Tibial artery (tissue), 4 donors: ENCODE measurements around the gene SEMA5A.

Experiments used
- DNase-seq, 2 donors: peaks; one replicate each; pipeline ENCODE4 v3.0.0-alpha.2; 2019
- H3K27ac ChIP-seq, 2 donors: fragments of 200-600 bp; sonication (generic) in 1 of 2; 1 replicate in 1 of 2; 2 replicates in 1 of 2; pipeline ENCODE4 v1.5.1; 2018 to 2019; ENCODE audit warnings: mild to moderate bottlenecking in 1 of 2
- H3K27me3 ChIP-seq, 2 donors: fragments of 200-600 bp; sonication (generic) in 1 of 2; one replicate each; pipeline versions ENCODE4 v1.5.1 to v1.6.0; 2016 to 2019
- H3K36me3 ChIP-seq, 3 donors: fragments of 200-600 bp; sonication (generic) in 2 of 3; one replicate each; pipeline ENCODE4 v1.5.1; 2016 to 2019; ENCODE audit warnings: mild to moderate bottlenecking in 2 of 3
- H3K4me1 ChIP-seq, 4 donors: fragments of 200-600 bp; sonication (generic) in 2 of 4; 1 replicate in 3 of 4; 2 replicates in 1 of 4; pipeline ENCODE4 v1.5.1; 2016 to 2019
- H3K4me3 ChIP-seq, 2 donors: fragments of 200-600 bp; sonication (generic) in 1 of 2; 1 replicate in 1 of 2; 2 replicates in 1 of 2; pipeline ENCODE4 v1.5.1; 2018 to 2019; ENCODE audit warnings: mild to moderate bottlenecking in 2 of 2
- H3K9me3 ChIP-seq, 3 donors: fragments of 200-600 bp; sonication (generic) in 1 of 3; one replicate each; pipeline ENCODE4 v1.5.1; 2016 to 2019
- CTCF ChIP-seq, 2 experiments: fragments of 200-600 bp in 1 of 2; fragments of 450-650 bp in 1 of 2; IDR thresholded peaks; one replicate each; pipeline ENCODE4 v1.5.1; 2017 to 2019; ENCODE audit warnings: antibody characterized with exemption in 2 of 2, mild to moderate bottlenecking in 1 of 2, moderate library complexity in 1 of 2
- intact Hi-C: fragments of 100-400 bp; cut with DNase I; formaldehyde crosslinking; loops from one replicate; pipeline ENCODE4 v1.15.0; 2023; ENCODE audit warnings: low total_unique reads

SEMA5A gene

GRCh38 chr5:9283021-9283420, 262.9 kb downstream of the SEMA5A start:
- no peaks in the 10 kb centered on the region for H3K27me3 ChIP-seq
- H3K4me3 ChIP-seq, result no peak overlapping the region
- intact Hi-C loops, result no loop called here
- H3K36me3 ChIP-seq, result no peaks in the 10 kb centered on the region
- H3K9me3 ChIP-seq, result no peaks in the 10 kb centered on the region
- H3K4me1 ChIP-seq, result peaks cover 0 to 16% (median 2%) of the 10 kb centered on the region in 4 donors
- DNase-seq, result no peak
- no peak overlapping the region for H3K27ac ChIP-seq
- TF ChIP-seq CTCF (IDR thresholded peaks at IDR 0.05), result no peak

- no peaks in the 10 kb centered on the region for H3K27me3 ChIP-seq
- no peaks in the 10 kb centered on the region for H3K9me3 ChIP-seq
- H3K4me1 ChIP-seq, result peaks cover 0 to 16% (median 2%) of the 10 kb centered on the region in 4 donors
- no peaks in the 10 kb centered on the region for H3K36me3 ChIP-seq
- no peak for DNase-seq
- TF ChIP-seq CTCF (IDR thresholded peaks at IDR 0.05), result no peak
- H3K4me3 ChIP-seq, result no peak overlapping the region
- H3K27ac ChIP-seq, result no peak overlapping the region
- intact Hi-C loops, result no loop called here
Measured at GRCh38 chr5:9282211-9282610, 263.7 kb downstream of the SEMA5A start.

DNA sequence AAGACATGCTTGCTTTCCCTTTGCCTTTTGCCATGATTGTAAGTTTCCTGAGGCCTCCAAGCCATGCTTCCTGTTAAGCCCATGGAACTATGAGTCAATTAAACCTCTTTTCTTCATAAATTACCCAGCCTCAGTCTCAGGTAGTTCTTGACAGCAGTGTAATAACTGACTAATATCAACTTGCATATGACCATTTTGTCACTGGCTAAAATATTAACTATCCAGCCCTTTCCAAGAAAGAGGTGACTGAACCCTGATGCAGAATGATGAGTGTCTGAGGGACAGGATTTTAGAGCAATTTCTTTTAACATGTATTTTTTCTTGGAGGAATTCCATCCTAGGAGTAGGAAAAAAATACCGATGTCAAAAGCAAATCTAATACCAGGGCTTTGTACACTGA, 266.1 kb downstream of the SEMA5A start:
- H3K27me3 ChIP-seq, result no peaks in the 10 kb centered on the region
- no peak overlapping the region for H3K4me3 ChIP-seq
- DNase-seq, result no peak
- no peak overlapping the region for H3K27ac ChIP-seq
- peaks cover 0 to 8% (median 2%) of the 10 kb centered on the region in 4 donors for H3K4me1 ChIP-seq
- no peaks in the 10 kb centered on the region for H3K9me3 ChIP-seq
- no peaks in the 10 kb centered on the region for H3K36me3 ChIP-seq
- intact Hi-C loops, result no loop called here
- TF ChIP-seq CTCF (IDR thresholded peaks at IDR 0.05), result no peak

DNA sequence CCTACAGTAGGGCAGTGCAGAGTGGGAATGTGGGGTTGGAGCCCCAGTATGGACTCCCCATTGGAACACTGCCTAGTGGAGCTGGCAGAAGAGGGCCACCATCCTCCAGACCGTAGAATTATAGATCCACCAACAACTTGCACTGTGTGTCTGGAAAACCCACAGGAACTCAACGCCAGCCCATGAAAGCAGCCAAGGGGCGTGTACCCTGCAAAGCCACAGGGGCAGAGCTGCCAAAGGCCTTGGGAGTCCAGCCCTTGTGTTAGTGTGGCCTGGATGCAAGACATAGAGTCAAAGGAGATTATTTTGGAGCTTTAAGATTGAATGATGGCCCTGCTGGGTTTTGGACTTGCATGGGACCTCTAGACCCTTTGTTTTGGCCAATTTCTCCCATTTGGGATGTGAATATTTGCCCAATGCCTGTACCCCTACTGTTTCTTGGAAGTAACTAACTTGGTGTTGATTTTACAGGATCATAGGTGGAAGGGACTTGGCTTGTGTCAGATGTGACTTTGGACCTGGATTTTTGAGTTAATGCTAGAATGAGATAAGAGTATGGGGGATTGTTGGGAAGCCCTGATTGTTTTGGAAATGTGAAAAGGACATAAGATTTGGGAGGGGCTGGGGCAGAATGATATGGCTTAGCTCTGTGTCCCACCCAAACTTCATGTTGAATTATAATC, 266.8 kb downstream of the SEMA5A start:
- no peak for TF ChIP-seq CTCF (IDR thresholded peaks at IDR 0.05)
- Histone ChIP-seq H3K36me3 (no peaks in the 10 kb centered on the region), H3K27ac (no peak overlapping the region), H3K4me1 (peaks cover 0 to 1% (median 0%) of the 10 kb centered on the region in 4 donors), H3K27me3 (no peaks in the 10 kb centered on the region), H3K4me3 (no peak overlapping the region), H3K9me3 (no peaks in the 10 kb centered on the region)
- no peak for DNase-seq
- intact Hi-C loops, result no loop called here

DNA sequence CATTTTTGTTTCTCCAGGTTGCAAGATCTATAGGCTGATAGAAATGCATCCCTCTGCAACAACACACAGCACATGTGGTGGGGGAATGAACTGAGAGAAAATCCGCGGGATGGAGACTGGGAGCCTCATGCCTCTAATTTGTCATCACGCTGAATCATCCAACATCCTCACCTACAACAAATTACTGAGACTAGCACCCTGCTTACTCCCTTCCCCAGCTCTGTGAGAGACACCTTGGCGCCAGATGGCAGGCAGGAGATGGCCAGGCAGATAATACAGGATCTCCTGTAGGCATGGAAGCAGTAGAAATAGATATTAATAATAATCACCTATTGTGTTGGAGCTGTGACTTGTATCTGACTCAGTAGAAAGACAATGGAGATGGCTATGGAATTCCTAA, 276.9 kb downstream of the SEMA5A start:
- no peaks in the 10 kb centered on the region for H3K27me3 ChIP-seq
- H3K27ac ChIP-seq, result no peak overlapping the region
- H3K4me1 ChIP-seq, result peaks cover 0 to 13% (median 0%) of the 10 kb centered on the region in 4 donors
- TF ChIP-seq CTCF (IDR thresholded peaks at IDR 0.05), result no peak
- intact Hi-C loops, result no loop called here
- H3K4me3 ChIP-seq, result no peak overlapping the region
- no peaks in the 10 kb centered on the region for H3K36me3 ChIP-seq
- no peaks in the 10 kb centered on the region for H3K9me3 ChIP-seq
- DNase-seq, result no peak
